Dedifferentiated amniotic fluid mesenchymal stem cell (primary cell): ENCODE results near the gene JADE2.
"Not testable (repeated sequence)": the region's sequence is repeated elsewhere in the genome, so short reads cannot be mapped to it uniquely, and the experiment has no call there.

Experiments
- DNase-seq: peaks from one replicate; pipeline ENCODE4 v3.0.0-alpha.2; 2016; ENCODE audit errors: extremely low spot score

Gene JADE2

DNA sequence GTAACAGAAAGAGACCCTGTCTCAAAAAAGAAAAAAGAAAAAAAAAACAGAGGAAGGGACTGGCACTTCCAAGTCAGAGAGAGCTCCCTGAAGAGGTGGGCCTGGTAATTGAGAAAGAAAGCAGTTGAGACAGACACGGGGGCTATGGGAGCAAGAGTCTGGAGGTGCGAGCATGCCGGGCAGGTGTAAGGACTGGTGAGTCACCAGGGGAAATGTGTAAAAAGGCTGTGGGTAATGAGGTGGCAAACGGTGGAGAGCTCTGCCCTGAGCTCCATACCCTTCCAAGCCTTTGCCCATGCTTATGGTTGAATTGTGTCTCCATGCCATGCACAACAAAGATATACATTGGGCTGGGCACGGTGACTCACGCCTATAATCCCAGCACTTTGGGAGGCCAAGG, 18.0 kb upstream of the JADE2 start:
- no peak for DNase-seq

- no peak for DNase-seq
Observed at GRCh38 chr5:134508521-134509195, 16.8 kb upstream of the JADE2 start.

DNA sequence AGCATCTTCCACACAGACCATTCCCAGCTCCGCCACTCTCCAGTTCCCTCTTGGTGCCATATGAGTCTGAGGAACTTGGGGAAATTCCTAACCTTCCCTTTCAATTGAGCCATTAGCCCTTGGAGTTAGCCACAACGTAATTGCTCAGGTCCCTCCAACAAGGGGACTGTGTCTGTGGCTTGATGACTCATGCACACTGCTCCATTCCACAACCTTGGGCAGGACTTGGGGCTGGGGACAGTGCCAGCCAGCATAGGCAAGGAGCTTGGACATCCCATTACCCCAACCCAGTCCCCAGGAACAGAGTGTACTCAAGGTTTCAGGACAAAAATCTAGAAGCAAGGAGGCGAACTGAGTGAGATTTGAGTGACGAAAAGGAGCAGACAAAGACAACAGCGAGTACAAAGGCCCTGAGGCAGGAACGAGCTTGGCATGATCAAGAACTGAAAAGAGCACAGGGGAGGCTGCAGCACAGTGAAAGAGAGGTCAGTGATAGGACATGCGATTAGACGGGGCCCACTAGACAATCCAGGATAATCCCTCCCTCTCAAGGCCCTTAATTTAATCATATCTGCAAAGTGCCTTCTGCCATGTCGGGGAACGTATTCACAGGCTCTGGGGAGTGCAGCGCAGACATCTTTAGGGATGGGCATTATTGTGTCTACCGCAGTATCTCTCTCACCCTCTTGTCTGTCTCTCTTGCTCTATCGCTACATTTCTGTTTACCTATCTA, 16.0 kb upstream of the JADE2 start:
- DNase-seq = no peak

GRCh38 chr5:134510970-134511795, 14.3 kb upstream of the JADE2 start:
- no peak for DNase-seq

DNA sequence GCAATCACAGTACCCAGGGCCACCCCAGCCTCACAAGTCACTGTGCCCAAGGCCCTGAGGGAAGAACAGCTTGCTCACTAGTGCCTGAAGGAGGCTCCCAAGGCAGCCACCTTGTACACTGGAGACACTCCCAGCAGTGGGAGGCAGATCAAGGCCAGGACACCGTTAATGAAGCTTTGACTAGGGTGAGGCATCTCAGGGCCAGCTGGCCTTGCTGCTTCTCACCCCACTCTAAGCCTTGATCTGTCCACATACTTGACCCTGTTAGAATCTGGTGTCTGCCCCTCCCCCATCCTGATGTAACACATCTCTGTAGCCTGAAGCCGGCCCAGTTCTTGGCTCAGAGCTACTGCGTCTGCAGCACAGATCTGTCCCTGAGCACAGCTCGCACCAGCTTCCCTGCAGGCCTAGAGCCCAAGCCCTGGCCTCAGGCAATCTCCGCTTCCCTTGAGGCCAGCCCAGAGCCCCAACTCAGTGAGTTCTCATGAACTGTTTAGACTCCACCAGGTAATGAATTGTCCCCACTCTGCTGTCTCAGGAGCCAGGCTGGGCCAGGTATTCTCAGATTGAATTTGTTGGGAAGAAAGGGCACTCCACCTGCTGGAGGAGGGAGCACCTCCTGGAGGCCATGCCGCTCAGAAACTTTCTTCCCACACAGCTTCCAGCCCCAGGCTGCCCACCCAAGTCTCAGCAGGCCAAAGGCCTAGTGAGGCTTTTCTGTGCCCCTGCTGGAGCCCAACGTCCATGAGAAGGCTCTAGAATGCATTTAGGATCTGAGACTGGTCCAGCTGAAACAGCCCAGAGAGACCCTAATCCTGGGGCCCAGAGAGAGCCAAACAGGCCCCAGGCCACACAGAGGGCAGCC, 13.4 kb upstream of the JADE2 start:
- no peak for DNase-seq

DNA sequence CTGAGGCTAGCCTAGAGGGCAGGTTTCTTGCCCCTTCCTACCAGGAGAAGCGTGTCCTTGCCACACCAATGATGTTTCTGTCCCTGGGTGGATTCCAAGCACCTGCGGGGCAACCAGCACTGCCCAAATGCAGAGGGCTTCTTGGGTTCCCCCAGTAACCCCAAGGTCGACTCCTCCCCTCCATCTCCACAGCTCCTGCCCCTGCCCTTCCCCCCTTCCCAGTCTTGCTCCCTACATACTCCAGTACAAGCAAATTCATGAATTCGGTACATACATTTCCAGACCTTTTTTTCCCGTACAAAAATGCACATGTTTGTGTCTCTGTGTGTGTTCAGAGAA, 12.8 kb upstream of the JADE2 start:
- no peak for DNase-seq

GRCh38 chr5:134515801-134516200, 9.7 kb upstream of the JADE2 start:
- DNase-seq = no peak

- not testable (repeated sequence) for DNase-seq
Observed at GRCh38 chr5:134516984-134517383, 8.5 kb upstream of the JADE2 start.

DNA sequence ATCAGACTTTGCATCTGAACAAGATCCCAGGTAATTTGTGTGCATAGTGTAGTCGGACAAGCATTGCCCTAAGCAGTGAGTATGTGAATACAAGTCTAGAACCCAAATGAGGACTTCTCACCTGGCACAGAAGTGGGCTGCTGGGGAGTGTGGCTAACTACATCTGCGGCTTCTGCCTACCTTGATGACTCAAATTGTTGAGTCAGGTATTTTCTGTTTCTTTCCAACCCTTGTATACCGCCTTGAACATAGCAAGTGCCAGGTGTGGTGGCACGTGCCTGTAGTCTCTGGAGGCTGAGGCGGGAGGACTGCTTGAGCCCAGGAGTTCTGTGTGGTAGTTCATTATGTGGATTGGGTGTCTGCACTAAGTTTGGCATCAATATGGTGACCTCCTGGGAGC, 7.9 kb upstream of the JADE2 start:
- DNase-seq = no peak

GRCh38 chr5:134519989-134520388, 5.5 kb upstream of the JADE2 start:
- DNase-seq = no peak

DNA sequence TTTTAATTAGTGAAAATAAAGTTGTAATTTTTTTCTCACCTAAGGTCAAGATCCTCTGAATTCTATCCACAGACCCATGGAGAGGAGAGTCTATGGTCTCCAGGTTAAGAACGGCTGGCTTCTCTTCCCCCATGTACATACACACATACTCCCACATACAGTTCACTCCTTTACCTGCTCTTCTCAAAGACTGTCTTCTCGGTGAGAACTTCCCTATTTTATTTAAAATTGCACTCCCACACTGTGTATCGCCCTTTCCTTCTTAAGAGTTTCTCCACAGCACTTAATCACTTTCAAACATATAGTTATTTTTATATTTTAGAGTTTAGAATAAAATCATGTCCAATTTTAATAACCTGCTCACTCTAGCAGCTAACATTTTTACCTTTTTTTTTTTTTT, 3.6 kb upstream of the JADE2 start:
- no peak for DNase-seq

- no peak for DNase-seq
Observed at GRCh38 chr5:134523543-134524271, 1.8 kb upstream of the JADE2 start.

GRCh38 chr5:134524272-134524825, 1.1 kb upstream of the JADE2 start:
- DNase-seq = no peak

GRCh38 chr5:134525683-134526482, 413 bp downstream of the JADE2 start:
- DNase-seq = peak; percentile 57

GRCh38 chr5:134526483-134527155, 1.1 kb downstream of the JADE2 start:
- peak; percentile 33 for DNase-seq

DNA sequence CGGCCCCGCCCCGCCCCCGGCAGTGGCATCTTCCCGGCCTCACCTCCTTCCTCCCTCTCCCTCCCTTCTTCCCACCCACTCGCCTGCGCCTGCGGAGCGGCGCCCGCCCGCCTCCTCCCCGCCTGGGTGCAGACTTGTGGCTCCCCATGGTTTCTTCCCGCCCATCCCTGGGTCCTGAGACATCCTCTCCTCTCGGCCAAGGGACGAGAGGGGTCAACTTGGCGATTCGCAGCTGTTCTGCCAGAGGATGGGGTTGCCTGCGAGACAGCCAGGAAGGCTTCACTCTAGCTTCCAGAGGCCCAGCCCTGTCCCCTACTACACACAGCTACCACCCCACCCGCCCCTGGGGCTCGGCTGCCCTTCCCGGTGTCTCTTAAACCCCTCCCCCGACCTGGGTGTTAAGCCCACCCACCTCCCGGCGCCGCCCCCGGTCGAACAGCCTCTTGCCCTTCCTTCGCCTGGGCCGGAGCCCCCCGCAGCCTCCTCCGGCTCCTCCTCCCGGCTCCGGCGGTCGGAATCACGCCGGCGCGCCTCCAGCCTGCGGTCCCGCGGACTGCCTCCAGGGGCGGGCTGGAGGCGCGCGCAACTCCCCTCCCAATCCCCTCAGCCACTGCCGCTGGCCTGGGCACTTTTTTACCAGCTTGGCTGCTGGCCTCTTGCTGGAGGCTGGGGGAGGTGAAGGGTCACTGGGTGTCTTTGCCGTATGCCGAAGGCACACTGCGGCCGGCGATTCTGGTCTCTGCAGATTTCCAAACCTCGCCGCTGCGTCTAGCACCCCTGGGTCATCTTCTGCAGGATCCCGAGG, 1.9 kb downstream of the JADE2 start:
- peak; percentile 58 for DNase-seq

- no peak for DNase-seq
Observed at GRCh38 chr5:134527961-134528424, 2.5 kb downstream of the JADE2 start.

GRCh38 chr5:134528556-134528955, 3.1 kb downstream of the JADE2 start:
- DNase-seq = no peak
